Measurements from ENCODE around the gene HUS1.
"Not testable (repeated sequence)": the region's sequence is repeated elsewhere in the genome, so short reads cannot be mapped to it uniquely, and the experiment has no call there.

HUS1 gene

GRCh38 chr7:47979145-47979831 is at the start of gene HUS1:
TSS of gene HUS1 (minus strand) at chr7:47979615. CDS start at chr7:47979519, 96 bp downstream.
- DNase-seq (ENCODE audit: low read depth, low spot score), result peak; percentile 72

GRCh38 chr7:48028938-48029337 is 49.5 kb upstream of the HUS1 start, which contains the start of gene SUN3:
TSS of gene SUN3 (minus strand) at chr7:48029107. CDS start at chr7:48028938, 169 bp downstream.
- DNase-seq (ENCODE audit: low read depth, low spot score), result no peak

- DNase-seq (ENCODE audit: low read depth, low spot score), result no peak
These were observed 46.2 kb upstream of the HUS1 start for GRCh38 chr7:48025624-48026023.

GRCh38 chr7:48017674-48018073 is 38.3 kb upstream of the HUS1 start:
- no peak for DNase-seq (ENCODE audit: low read depth, low spot score)

GRCh38 chr7:48016641-48017040 is 37.2 kb upstream of the HUS1 start:
- no peak for DNase-seq (ENCODE audit: low read depth, low spot score)

GRCh38 chr7:48011951-48012350 is 32.5 kb upstream of the HUS1 start:
- DNase-seq (ENCODE audit: low read depth, low spot score), result no peak

- DNase-seq (ENCODE audit: low read depth, low spot score), result no peak
These were observed 31.9 kb upstream of the HUS1 start for GRCh38 chr7:48011323-48011722.

GRCh38 chr7:48009954-48010353 is 30.5 kb upstream of the HUS1 start:
- no peak for DNase-seq (ENCODE audit: low read depth, low spot score)

- DNase-seq (ENCODE audit: low read depth, low spot score), result no peak
These were observed 29.8 kb upstream of the HUS1 start for GRCh38 chr7:48009257-48009656.

- no peak for DNase-seq (ENCODE audit: low read depth, low spot score)
These were observed 27.5 kb upstream of the HUS1 start for GRCh38 chr7:48006866-48007265.

GRCh38 chr7:48004638-48005037 is 25.2 kb upstream of the HUS1 start:
- DNase-seq (ENCODE audit: low read depth, low spot score), result no peak

- DNase-seq (ENCODE audit: low read depth, low spot score), result no peak
These were observed 24.6 kb upstream of the HUS1 start for GRCh38 chr7:48004032-48004431.

- DNase-seq (ENCODE audit: low read depth, low spot score), result not testable (repeated sequence)
These were observed 20.7 kb upstream of the HUS1 start for GRCh38 chr7:48000164-48000563.

- DNase-seq (ENCODE audit: low read depth, low spot score), result no peak
These were observed 20.0 kb upstream of the HUS1 start for GRCh38 chr7:47999413-47999812.

- no peak for DNase-seq (ENCODE audit: low read depth, low spot score)
These were observed 13.0 kb upstream of the HUS1 start for GRCh38 chr7:47992446-47992845.

GRCh38 chr7:47991741-47992311 is 12.4 kb upstream of the HUS1 start:
- peak; percentile 42 for DNase-seq (ENCODE audit: low read depth, low spot score)

- DNase-seq (ENCODE audit: low read depth, low spot score), result no peak
These were observed 11.9 kb upstream of the HUS1 start for GRCh38 chr7:47991270-47991669.

- no peak for DNase-seq (ENCODE audit: low read depth, low spot score)
These were observed 11.2 kb upstream of the HUS1 start for GRCh38 chr7:47990592-47990991.

GRCh38 chr7:47989607-47990400 is 10.4 kb upstream of the HUS1 start:
- not testable (repeated sequence) for DNase-seq (ENCODE audit: low read depth, low spot score)

- no peak for DNase-seq (ENCODE audit: low read depth, low spot score)
These were observed 9.3 kb upstream of the HUS1 start for GRCh38 chr7:47988496-47989386.

- no peak for DNase-seq (ENCODE audit: low read depth, low spot score)
These were observed 3.2 kb upstream of the HUS1 start for GRCh38 chr7:47982610-47983009.

- not testable (repeated sequence) for DNase-seq (ENCODE audit: low read depth, low spot score)
These were observed 1.2 kb upstream of the HUS1 start for GRCh38 chr7:47980648-47981047.
